WTC11 (cell line): ENCODE results near the gene C3. TPM values are rescaled to one million over a fixed set of nuclear protein-coding genes. Genes with fewer than 3 reads are reported as not detected.
A peak's percentile ranks its signal among the peaks of the same experiment; 100 is the strongest.

Experiments
- AR ChIP-seq: fragments of 250-450 bp; sonication (Bioruptor Pico); IDR thresholded peaks from 2 replicates; pipeline ENCODE4 v1.9.0; 2021; ENCODE audit warnings: mild to moderate bottlenecking
- E2F5 ChIP-seq: sonication (generic); formaldehyde crosslinking; IDR thresholded peaks from 2 replicates; pipeline ENCODE4 v1.8.1; 2022; ENCODE audit warnings: mild to moderate bottlenecking, moderate library complexity, missing genetic modification reagents
- ELF4 ChIP-seq: sonication (generic); formaldehyde crosslinking; IDR thresholded peaks from 2 replicates; pipeline ENCODE4 v1.8.1; 2022; ENCODE audit warnings: low read depth, mild to moderate bottlenecking, moderate library complexity, missing genetic modification reagents
- EMX1 ChIP-seq: fragments of 250-450 bp; sonication (Bioruptor Pico); IDR thresholded peaks from 2 replicates; pipeline ENCODE4 v1.8.0; 2021; ENCODE audit warnings: mild to moderate bottlenecking
- ETV6 ChIP-seq: sonication (generic); formaldehyde crosslinking; IDR thresholded peaks from 2 replicates; pipeline ENCODE4 v1.8.1; 2022; ENCODE audit warnings: mild to moderate bottlenecking, missing genetic modification reagents
- FOXK1 ChIP-seq: sonication (generic); formaldehyde crosslinking; IDR thresholded peaks from 2 replicates; pipeline ENCODE4 v1.8.0; 2022; ENCODE audit warnings: mild to moderate bottlenecking, moderate library complexity, missing genetic modification reagents
- FOXP1 ChIP-seq: sonication (generic); formaldehyde crosslinking; IDR thresholded peaks from 2 replicates; pipeline ENCODE4 v1.8.0; 2022; ENCODE audit warnings: missing genetic modification reagents, mild to moderate bottlenecking, moderate library complexity, borderline replicate concordance
- GABPB1 ChIP-seq: sonication (generic); formaldehyde crosslinking; IDR thresholded peaks from 2 replicates; pipeline ENCODE4 v1.8.1; 2023; ENCODE audit warnings: mild to moderate bottlenecking, missing genetic modification reagents
- HMGXB4 ChIP-seq: sonication (generic); formaldehyde crosslinking; IDR thresholded peaks from 2 replicates; pipeline ENCODE4 v1.8.1; 2023; ENCODE audit warnings: mild to moderate bottlenecking, moderate library complexity, missing genetic modification reagents
- IRF2 ChIP-seq: sonication (generic); formaldehyde crosslinking; IDR thresholded peaks from 2 replicates; pipeline ENCODE4 v1.8.0; 2022; ENCODE audit warnings: low read depth, missing genetic modification reagents, borderline replicate concordance
- JAZF1 ChIP-seq: fragments of 250-450 bp; sonication (Bioruptor Pico); IDR thresholded peaks from 2 replicates; pipeline ENCODE4 v1.9.0; 2021; ENCODE audit warnings: moderate library complexity, mild to moderate bottlenecking, inconsistent platforms
- JUN ChIP-seq: sonication (generic); formaldehyde crosslinking; IDR thresholded peaks from 2 replicates; pipeline ENCODE4 v1.8.0; 2023; ENCODE audit warnings: mild to moderate bottlenecking, missing genetic modification reagents
- MAX ChIP-seq: sonication (generic); formaldehyde crosslinking; IDR thresholded peaks from 2 replicates; pipeline ENCODE4 v1.8.0; 2022; ENCODE audit warnings: mild to moderate bottlenecking, missing genetic modification reagents
- NFATC4 ChIP-seq: fragments of 250-450 bp; sonication (Bioruptor Pico); IDR thresholded peaks from 2 replicates; pipeline ENCODE4 v1.9.0; 2021; ENCODE audit warnings: mild to moderate bottlenecking
- NFE2L1 ChIP-seq: sonication (generic); formaldehyde crosslinking; IDR thresholded peaks from 2 replicates; pipeline ENCODE4 v1.8.1; 2023; ENCODE audit warnings: missing genetic modification reagents
- NFYB ChIP-seq: sonication (generic); formaldehyde crosslinking; conservative IDR thresholded peaks from 2 replicates; pipeline ENCODE4 v1.8.0; 2022; ENCODE audit warnings: low read depth, missing genetic modification reagents
- NR2C2 ChIP-seq: sonication (generic); formaldehyde crosslinking; IDR thresholded peaks from 2 replicates; pipeline ENCODE4 v1.8.0; 2022; ENCODE audit warnings: mild to moderate bottlenecking, missing genetic modification reagents
- PRRX2 ChIP-seq: fragments of 250-450 bp; sonication (Bioruptor Pico); IDR thresholded peaks from 2 replicates; pipeline ENCODE4 v1.8.0; 2021; ENCODE audit warnings: mild to moderate bottlenecking
- SMAD4 ChIP-seq: sonication (generic); formaldehyde crosslinking; IDR thresholded peaks from 2 replicates; pipeline ENCODE4 v1.8.0; 2022; ENCODE audit warnings: mild to moderate bottlenecking, missing genetic modification reagents
- SOX15 ChIP-seq: fragments of 250-450 bp; sonication (Bioruptor Pico); IDR thresholded peaks from 2 replicates; pipeline ENCODE4 v1.9.0; 2021; ENCODE audit warnings: mild to moderate bottlenecking
- TCF7 ChIP-seq: sonication (generic); formaldehyde crosslinking; IDR thresholded peaks from 2 replicates; pipeline ENCODE4 v1.8.0; 2022; ENCODE audit warnings: mild to moderate bottlenecking, low read depth, missing genetic modification reagents, moderate library complexity
- ZNF219 ChIP-seq: sonication (generic); formaldehyde crosslinking; IDR thresholded peaks from 2 replicates; pipeline ENCODE4 v1.8.0; 2023; ENCODE audit warnings: missing genetic modification reagents, mild to moderate bottlenecking, borderline replicate concordance
- ZNF317 ChIP-seq: sonication (generic); formaldehyde crosslinking; IDR thresholded peaks from 2 replicates; pipeline ENCODE4 v1.8.1; 2023; ENCODE audit warnings: low read depth, mild to moderate bottlenecking, moderate library complexity, missing genetic modification reagents, borderline replicate concordance
- ZNF416 ChIP-seq: fragments of 250-450 bp; sonication (Bioruptor Pico); IDR thresholded peaks from 2 replicates; pipeline ENCODE4 v1.9.0; 2021; ENCODE audit warnings: mild to moderate bottlenecking, inconsistent platforms
- ZNF512 ChIP-seq: sonication (generic); formaldehyde crosslinking; IDR thresholded peaks from 2 replicates; pipeline ENCODE4 v1.8.1; 2022; ENCODE audit warnings: missing genetic modification reagents, borderline replicate concordance
- total RNA-seq: library from RNA; stranded (reverse); gene quantifications from 3 replicates; pipeline ENCODE4 v1.2.3, GENCODE V29; 2021
- TF ChIP-seq, protein P1 (sequence below): sonication (generic); formaldehyde crosslinking; IDR thresholded peaks from 2 replicates; pipeline ENCODE4 v1.8.1; 2023; ENCODE audit warnings: mild to moderate bottlenecking, missing genetic modification reagents, moderate library complexity
- TF ChIP-seq, protein P2 (sequence below): sonication (generic); formaldehyde crosslinking; IDR thresholded peaks from 2 replicates; pipeline ENCODE4 v1.8.1; 2023; ENCODE audit warnings: mild to moderate bottlenecking, missing genetic modification reagents
- TF ChIP-seq, protein P3 (sequence below): sonication (generic); formaldehyde crosslinking; IDR thresholded peaks from 2 replicates; pipeline ENCODE4 v1.8.1; 2023; ENCODE audit warnings: mild to moderate bottlenecking, missing genetic modification reagents

C3 gene
- total RNA-seq, 1 experiment from 2014 or later: 7.0 TPM

DNA sequence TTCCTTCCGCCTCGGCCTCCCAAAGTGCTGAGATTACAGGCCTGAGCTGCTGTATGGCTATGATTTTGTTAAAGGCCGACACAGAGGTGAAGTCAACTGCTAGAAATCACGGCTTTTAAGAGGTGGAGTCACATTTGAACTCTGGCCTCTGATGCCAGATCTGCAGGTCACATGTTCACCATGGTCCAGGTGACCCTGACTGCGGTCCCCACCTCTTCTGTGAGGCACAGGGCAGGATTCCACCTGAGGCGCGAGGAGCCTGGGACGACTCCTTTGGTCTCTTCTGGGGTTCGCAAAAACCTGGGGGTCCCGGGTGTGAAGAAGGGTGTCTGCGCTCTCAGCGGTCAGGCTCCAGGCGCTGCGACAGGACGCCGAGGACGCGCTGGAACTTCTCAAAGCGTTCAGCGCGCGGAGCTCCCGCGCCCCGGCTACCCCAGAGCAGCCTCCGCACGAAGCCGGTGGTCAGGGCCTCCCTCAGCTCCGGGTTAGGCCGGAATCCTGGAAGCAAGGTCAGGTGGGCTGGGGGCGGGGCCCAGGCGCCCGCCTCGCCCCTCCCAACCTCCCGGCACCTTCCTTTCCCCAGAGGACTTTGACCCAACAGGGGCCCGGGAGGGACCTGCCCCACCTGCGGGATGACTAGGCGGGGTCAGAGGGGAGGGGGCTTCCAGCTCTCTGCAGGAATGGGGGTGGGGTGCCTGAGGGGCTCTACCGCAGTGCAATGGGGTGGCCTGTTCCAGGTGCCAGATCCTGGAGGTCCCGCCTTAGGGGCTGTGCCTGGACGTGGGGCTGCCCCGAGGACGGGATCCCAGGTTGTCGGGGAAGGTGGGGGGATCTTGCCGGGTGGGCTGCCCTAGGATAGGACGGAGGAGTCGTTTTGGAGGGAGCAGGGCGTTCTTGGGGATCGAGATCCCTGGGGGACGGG lies 32.1 kb upstream of the C3 start (continued):
- TF ChIP-seq TCF7 (CRISPR knock-in tag) (no peak), FOXK1 (CRISPR knock-in tag) (no peak), ZNF219 (CRISPR knock-in tag) (no peak), SMAD4 (CRISPR knock-in tag) (no peak), PRRX2 (no peak), NR2C2 (CRISPR knock-in tag) (no peak), NFATC4 (CRISPR knock-in tag) (no peak), AR (no peak), NFE2L1 (CRISPR knock-in tag) (no peak), MAX (CRISPR knock-in tag) (peak; percentile 69; the same call in 1 of the 2 replicates), IRF2 (no peak), HMGXB4 (no peak), SOX15 (CRISPR knock-in tag) (no peak), FOXP1 (no peak), GABPB1 (CRISPR knock-in tag) (peak; percentile 51), NFYB (CRISPR knock-in tag) (no peak; the same call in 1 of the 2 replicates), ETV6 (CRISPR knock-in tag) (0 out of 2 replicates have a peak, but pooled peaks have one; percentile 4), ZNF317 (no peak), ELF4 (CRISPR knock-in tag) (no peak), JAZF1 (no peak), EMX1 (CRISPR knock-in tag) (peak; percentile 65; the same call in 1 of the 2 replicates), JUN (CRISPR knock-in tag) (no peak), ZNF416 (CRISPR knock-in tag) (no peak), E2F5 (CRISPR knock-in tag) (no peak), ZNF512 (CRISPR knock-in tag) (no peak)
- TF ChIP-seq, protein P1, sequence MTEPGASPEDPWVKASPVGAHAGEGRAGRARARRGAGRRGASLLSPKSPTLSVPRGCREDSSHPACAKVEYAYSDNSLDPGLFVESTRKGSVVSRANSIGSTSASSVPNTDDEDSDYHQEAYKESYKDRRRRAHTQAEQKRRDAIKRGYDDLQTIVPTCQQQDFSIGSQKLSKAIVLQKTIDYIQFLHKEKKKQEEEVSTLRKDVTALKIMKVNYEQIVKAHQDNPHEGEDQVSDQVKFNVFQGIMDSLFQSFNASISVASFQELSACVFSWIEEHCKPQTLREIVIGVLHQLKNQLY: no peak
- TF ChIP-seq, protein P2, sequence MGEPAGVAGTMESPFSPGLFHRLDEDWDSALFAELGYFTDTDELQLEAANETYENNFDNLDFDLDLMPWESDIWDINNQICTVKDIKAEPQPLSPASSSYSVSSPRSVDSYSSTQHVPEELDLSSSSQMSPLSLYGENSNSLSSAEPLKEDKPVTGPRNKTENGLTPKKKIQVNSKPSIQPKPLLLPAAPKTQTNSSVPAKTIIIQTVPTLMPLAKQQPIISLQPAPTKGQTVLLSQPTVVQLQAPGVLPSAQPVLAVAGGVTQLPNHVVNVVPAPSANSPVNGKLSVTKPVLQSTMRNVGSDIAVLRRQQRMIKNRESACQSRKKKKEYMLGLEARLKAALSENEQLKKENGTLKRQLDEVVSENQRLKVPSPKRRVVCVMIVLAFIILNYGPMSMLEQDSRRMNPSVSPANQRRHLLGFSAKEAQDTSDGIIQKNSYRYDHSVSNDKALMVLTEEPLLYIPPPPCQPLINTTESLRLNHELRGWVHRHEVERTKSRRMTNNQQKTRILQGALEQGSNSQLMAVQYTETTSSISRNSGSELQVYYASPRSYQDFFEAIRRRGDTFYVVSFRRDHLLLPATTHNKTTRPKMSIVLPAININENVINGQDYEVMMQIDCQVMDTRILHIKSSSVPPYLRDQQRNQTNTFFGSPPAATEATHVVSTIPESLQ (CRISPR knock-in tag): no peak
- TF ChIP-seq, protein P3, sequence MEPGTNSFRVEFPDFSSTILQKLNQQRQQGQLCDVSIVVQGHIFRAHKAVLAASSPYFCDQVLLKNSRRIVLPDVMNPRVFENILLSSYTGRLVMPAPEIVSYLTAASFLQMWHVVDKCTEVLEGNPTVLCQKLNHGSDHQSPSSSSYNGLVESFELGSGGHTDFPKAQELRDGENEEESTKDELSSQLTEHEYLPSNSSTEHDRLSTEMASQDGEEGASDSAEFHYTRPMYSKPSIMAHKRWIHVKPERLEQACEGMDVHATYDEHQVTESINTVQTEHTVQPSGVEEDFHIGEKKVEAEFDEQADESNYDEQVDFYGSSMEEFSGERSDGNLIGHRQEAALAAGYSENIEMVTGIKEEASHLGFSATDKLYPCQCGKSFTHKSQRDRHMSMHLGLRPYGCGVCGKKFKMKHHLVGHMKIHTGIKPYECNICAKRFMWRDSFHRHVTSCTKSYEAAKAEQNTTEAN (CRISPR knock-in tag): no peak
